Measurements from ENCODE around the gene TEX51. TPM values are rescaled to one million over a fixed set of nuclear protein-coding genes. Genes with fewer than 3 reads are reported as not detected.

The TEX51 gene
- total and polyA plus RNA-seq, 2 donors (not counting 1 experiment from before 2014, with no cell fraction given) = not detected

GRCh38 chr2:126890136-126890510, 8.6 kb upstream of the TEX51 start:
- Histone ChIP-seq H3K9me3 (ENCODE audit: control insufficient read depth, insufficient read depth, low read depth, low read length) (no peaks in the 10 kb centered on the region), H3K4me1 (ENCODE audit: control insufficient read depth, extremely low read depth, insufficient read depth, low read length) (no peaks in the 10 kb centered on the region), H3K4me2 (ENCODE audit: extremely low read depth, insufficient read depth, low read length) (no peak overlapping the region), H3K9ac (ENCODE audit: insufficient read depth, low read length) (no peak overlapping the region), H3K27me3 (ENCODE audit: control insufficient read depth, insufficient read depth, low read length) (no peaks in the 10 kb centered on the region), H2AFZ (ENCODE audit: low read length) (no peak overlapping the region), H3K4me3 (replicated peaks in 1 of 4; ENCODE audit: control extremely low read depth in 1 of 4, insufficient read depth in 1 of 4, low read depth in 3 of 4, low read length in 4 of 4) (no peak overlapping the region), H3K36me3 (ENCODE audit: control insufficient read depth, insufficient read depth, low read length) (no peaks in the 10 kb centered on the region), H3K27ac (ENCODE audit: insufficient read depth, low read length) (no peak overlapping the region), H3K79me2 (ENCODE audit: control insufficient read depth, insufficient read depth, low read length) (no peaks in the 10 kb centered on the region), H4K20me1 (ENCODE audit: control insufficient read depth, extremely low read depth, insufficient read depth, low read length) (no peaks in the 10 kb centered on the region)
- DNase-seq (ENCODE audit: low read depth in 2 of 2) = no peak
- TF ChIP-seq EZH2 (IDR thresholded peaks at IDR 0.05; ENCODE audit: low read length, missing control alignments) = no peak
- TF ChIP-seq, protein P1, sequence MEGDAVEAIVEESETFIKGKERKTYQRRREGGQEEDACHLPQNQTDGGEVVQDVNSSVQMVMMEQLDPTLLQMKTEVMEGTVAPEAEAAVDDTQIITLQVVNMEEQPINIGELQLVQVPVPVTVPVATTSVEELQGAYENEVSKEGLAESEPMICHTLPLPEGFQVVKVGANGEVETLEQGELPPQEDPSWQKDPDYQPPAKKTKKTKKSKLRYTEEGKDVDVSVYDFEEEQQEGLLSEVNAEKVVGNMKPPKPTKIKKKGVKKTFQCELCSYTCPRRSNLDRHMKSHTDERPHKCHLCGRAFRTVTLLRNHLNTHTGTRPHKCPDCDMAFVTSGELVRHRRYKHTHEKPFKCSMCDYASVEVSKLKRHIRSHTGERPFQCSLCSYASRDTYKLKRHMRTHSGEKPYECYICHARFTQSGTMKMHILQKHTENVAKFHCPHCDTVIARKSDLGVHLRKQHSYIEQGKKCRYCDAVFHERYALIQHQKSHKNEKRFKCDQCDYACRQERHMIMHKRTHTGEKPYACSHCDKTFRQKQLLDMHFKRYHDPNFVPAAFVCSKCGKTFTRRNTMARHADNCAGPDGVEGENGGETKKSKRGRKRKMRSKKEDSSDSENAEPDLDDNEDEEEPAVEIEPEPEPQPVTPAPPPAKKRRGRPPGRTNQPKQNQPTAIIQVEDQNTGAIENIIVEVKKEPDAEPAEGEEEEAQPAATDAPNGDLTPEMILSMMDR (conservative IDR thresholded peaks at IDR 0.05 in 1 of 2, IDR thresholded peaks at IDR 0.05 in 1 of 2; ENCODE audit: low read depth in 1 of 2, low read length in 2 of 2) = no peak

GRCh38 chr2:126890551-126891450, 7.9 kb upstream of the TEX51 start:
- no peak for DNase-seq (ENCODE audit: low read depth in 2 of 2)
- no peak overlapping the region for H3K4me2 ChIP-seq (ENCODE audit: extremely low read depth, insufficient read depth, low read length)
- H3K9ac ChIP-seq (ENCODE audit: insufficient read depth, low read length) = no peak overlapping the region
- no peaks in the 10 kb centered on the region for H3K79me2 ChIP-seq (ENCODE audit: control insufficient read depth, insufficient read depth, low read length)
- H3K4me3 ChIP-seq (replicated peaks in 1 of 4; ENCODE audit: control extremely low read depth in 1 of 4, insufficient read depth in 1 of 4, low read depth in 3 of 4, low read length in 4 of 4) = no peak overlapping the region
- no peak overlapping the region for H2AFZ ChIP-seq (ENCODE audit: low read length)
- no peaks in the 10 kb centered on the region for H3K36me3 ChIP-seq (ENCODE audit: control insufficient read depth, insufficient read depth, low read length)
- H3K27me3 ChIP-seq (ENCODE audit: control insufficient read depth, insufficient read depth, low read length) = no peaks in the 10 kb centered on the region
- no peak for TF ChIP-seq EZH2 (IDR thresholded peaks at IDR 0.05; ENCODE audit: low read length, missing control alignments)
- TF ChIP-seq, protein P1 (conservative IDR thresholded peaks at IDR 0.05 in 1 of 2, IDR thresholded peaks at IDR 0.05 in 1 of 2; ENCODE audit: low read depth in 1 of 2, low read length in 2 of 2) = no peak
- no peaks in the 10 kb centered on the region for H3K9me3 ChIP-seq (ENCODE audit: control insufficient read depth, insufficient read depth, low read depth, low read length)
- H3K27ac ChIP-seq (ENCODE audit: insufficient read depth, low read length) = no peak overlapping the region
- no peaks in the 10 kb centered on the region for H4K20me1 ChIP-seq (ENCODE audit: control insufficient read depth, extremely low read depth, insufficient read depth, low read length)
- no peaks in the 10 kb centered on the region for H3K4me1 ChIP-seq (ENCODE audit: control insufficient read depth, extremely low read depth, insufficient read depth, low read length)

- TF ChIP-seq, protein P1 (conservative IDR thresholded peaks at IDR 0.05 in 1 of 2, IDR thresholded peaks at IDR 0.05 in 1 of 2; ENCODE audit: low read depth in 1 of 2, low read length in 2 of 2) = no peak
- no peak for TF ChIP-seq EZH2 (IDR thresholded peaks at IDR 0.05; ENCODE audit: low read length, missing control alignments)
- H3K4me1 ChIP-seq (ENCODE audit: control insufficient read depth, extremely low read depth, insufficient read depth, low read length) = no peaks in the 10 kb centered on the region
- DNase-seq (ENCODE audit: low read depth in 2 of 2) = no peak
- no peaks in the 10 kb centered on the region for H4K20me1 ChIP-seq (ENCODE audit: control insufficient read depth, extremely low read depth, insufficient read depth, low read length)
- no peak overlapping the region for H3K27ac ChIP-seq (ENCODE audit: insufficient read depth, low read length)
- no peak overlapping the region for H3K9ac ChIP-seq (ENCODE audit: insufficient read depth, low read length)
- H3K27me3 ChIP-seq (ENCODE audit: control insufficient read depth, insufficient read depth, low read length) = no peaks in the 10 kb centered on the region
- H3K4me2 ChIP-seq (ENCODE audit: extremely low read depth, insufficient read depth, low read length) = no peak overlapping the region
- H3K79me2 ChIP-seq (ENCODE audit: control insufficient read depth, insufficient read depth, low read length) = no peaks in the 10 kb centered on the region
- no peaks in the 10 kb centered on the region for H3K9me3 ChIP-seq (ENCODE audit: control insufficient read depth, insufficient read depth, low read depth, low read length)
- no peaks in the 10 kb centered on the region for H3K36me3 ChIP-seq (ENCODE audit: control insufficient read depth, insufficient read depth, low read length)
- no peak overlapping the region for H3K4me3 ChIP-seq (replicated peaks in 1 of 4; ENCODE audit: control extremely low read depth in 1 of 4, insufficient read depth in 1 of 4, low read depth in 3 of 4, low read length in 4 of 4)
- no peak overlapping the region for H2AFZ ChIP-seq (ENCODE audit: low read length)
Observed at GRCh38 chr2:126891681-126892500, 6.8 kb upstream of the TEX51 start.
